HEK293T (cell line): ENCODE results near the gene PCK1.

ENCODE experiments used
- FOXK2 ChIP-seq: fragments of 450-650 bp; IDR thresholded peaks from 2 replicates; pipeline ENCODE4 v1.6.1; 2016; ENCODE audit warnings: mild to moderate bottlenecking
- FOXM1 ChIP-seq: fragments of 450-650 bp; IDR thresholded peaks from 2 replicates; pipeline ENCODE4 v1.6.1; 2017; ENCODE audit warnings: mild to moderate bottlenecking, borderline replicate concordance
- ZNF384 ChIP-seq: fragments of 450-650 bp; IDR thresholded peaks from 2 replicates; pipeline ENCODE4 v1.6.1; 2016

- TF ChIP-seq FOXK2 (no peak), ZNF384 (no peak), FOXM1 (no peak)
Observed at GRCh38 chr20:57612916-57613315, 52.0 kb downstream of the PCK1 start.
